HG02970 (cell line): ENCODE data around the gene FBLN2.

Experiments
- ATAC-seq: cut with Tn5 transposase; IDR thresholded peaks from one replicate; pipeline ENCODE4 v1.9.1; 2021; ENCODE audit warnings: mild to moderate bottlenecking, moderate library complexity, moderate number of reproducible peaks; ENCODE audit not compliant: unreplicated experiment, low FRiP score

FBLN2 gene

DNA sequence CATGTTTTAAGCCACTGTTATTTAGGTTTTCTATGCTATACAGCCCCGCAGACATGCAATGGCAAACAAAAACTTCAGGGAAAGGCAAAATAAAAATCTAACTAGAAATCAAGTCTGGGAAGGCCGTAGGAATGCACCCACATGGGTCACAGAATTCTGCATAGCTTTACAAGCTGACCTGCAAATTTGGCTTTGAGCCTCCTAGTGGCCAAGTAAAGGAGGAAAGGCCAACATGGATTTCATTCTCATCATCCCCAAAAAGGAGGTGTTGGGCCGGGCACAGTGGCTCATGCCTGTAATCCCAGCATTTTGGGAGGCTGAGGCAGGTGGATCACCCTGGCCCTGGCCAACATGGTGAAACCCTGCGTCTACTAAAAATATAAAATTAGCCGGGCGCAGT, 124.3 kb downstream of the FBLN2 start:
- no peak for ATAC-seq

DNA sequence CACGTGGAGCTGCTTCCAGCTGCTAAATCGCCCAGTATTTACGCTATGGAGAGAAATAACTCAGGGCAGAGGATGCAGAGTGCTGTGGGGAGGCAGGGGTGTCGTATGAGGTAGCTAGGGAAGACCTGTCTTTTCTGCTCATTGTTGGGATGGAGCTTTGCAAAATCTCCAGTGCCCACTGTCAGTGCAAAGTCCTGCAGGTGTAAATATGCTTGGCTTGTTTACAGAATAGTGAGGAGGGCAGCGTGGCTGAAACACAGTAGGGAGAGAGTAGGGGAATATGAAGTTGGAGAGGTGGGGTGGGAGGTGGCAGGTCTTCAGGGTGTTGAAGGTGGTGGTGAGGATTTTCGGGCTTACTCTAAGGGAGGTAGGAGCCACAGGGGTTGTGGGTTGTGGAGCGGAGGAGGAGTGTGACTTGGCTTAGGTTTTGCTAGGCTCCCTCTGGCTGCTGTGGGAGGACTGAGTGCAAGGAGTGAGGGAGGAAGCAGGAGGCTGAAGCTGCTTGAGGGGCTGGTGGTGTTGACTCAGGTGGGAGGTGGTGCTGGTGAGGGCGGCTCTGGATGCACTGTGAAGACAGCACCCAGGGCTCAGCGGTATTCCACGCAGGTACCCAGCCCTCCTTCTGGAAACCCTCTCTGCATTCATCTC, 125.7 kb downstream of the FBLN2 start:
- no peak for ATAC-seq

DNA sequence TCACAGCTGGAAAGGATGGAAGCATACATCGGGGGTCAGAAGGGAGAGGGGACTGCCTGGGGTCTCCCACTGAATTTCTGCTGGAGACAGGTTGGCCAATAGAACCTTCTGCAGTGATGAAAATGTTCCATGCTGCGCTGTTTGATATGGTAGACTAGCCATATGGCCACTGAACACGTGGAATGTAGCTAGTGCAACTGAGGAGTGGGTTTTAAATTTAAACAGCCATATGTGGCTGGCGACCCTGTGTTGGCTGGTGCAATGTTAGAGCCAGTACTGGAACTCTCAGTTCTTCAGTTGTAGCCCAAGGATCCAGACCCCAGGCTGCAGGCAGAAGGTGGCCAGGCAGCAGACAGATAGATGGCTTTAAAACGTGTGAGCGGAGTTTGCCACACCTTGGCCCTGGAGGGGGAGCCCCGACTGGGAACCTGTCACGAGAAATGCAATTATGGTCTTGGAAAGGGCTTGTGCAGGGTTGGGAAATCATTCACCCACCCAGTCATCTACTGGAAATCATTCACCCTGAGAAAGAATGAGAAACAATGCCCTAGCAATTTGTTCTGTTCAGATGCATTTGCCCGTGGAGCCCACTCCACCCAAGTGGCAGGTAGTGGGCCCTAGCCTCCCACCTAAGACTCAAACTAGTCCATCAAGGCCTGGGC, 127.6 kb downstream of the FBLN2 start:
- no peak for ATAC-seq

DNA sequence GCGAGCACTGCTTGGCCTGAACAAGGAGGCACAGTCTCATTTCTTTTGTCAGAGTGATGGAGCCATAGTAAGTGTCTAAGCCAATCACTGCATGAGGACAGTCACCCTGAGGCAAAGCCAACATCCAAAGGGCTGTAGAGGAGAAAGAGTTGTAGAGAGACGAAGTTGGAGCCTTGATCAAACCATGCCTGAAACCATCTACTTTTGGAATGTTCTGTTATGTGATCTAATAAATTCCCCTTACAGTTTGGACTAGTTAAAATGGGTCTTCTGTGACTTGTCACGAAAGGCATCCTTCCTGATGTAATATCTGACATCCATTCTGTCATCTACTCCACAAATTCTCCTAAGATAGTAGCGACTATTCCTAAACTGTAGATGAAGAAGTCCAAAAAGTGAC, 128.3 kb downstream of the FBLN2 start:
- ATAC-seq, result no peak

DNA sequence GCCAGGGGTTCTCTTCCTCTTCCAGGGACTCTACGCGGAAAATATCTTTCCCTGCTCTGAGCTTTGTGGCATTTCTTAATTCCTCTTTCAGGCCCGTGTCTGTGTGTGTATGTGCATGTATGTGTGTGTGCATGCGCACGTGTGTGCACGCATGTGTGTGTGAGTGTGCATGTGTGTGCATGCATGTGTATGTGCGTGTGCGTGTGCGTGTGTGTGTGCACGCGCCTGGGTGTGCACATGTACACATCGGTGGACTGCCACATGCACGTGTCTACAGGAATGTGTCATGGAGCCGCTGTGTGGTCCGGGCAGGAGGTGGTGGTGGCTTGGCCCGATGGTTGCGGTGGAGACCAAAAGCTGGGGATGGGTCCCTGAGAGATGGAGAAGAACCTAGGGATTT, 133.0 kb downstream of the FBLN2 start:
- ATAC-seq, result no peak

DNA sequence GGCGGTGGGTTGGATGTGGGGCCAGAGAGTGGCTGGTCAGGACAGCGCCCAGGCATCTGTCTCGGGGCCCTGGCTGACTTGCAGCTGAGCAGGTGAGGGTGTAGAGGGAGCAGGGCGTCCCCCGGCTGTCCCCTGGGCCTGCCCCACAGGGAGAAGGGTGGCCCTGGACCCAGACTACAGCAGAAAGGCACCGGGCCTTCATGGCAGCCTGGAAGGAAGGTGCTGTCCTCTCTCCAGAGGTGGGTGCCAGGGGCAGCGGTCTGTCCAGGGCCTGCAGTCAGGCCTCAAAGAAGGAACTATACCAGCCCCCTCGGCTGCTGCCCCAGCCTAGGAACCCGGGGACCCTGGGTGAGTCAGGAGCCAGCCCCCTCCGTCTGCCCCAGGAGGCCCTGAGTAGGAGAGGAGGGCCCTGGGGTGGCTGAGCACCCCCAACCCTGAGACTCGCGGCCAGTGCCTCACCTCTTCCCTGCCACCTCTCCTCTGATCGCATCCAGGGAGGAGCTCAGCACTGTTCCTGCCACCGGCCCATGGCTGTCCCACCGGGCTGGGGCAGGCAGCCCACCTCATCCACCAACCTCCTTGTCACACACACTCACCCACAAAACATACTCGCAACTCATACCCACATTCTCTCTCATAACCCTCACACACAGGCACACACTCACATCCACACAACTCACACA, 133.5 kb downstream of the FBLN2 start:
- no peak for ATAC-seq

DNA sequence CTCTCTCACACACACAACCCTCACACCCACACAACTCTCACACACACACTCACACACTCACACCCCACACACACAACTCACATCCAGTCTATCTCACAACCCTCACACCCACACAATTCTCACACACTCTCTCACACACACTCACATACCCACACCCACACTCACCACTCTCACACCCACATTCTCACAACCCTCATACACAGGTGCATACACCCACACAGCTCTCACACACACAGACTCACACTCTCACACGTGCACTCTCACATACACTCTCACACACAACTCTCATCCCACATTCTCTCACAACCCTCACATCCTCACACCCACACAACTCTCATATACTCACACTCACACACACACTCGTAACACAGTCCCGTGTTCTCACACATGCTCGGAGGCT, 134.4 kb downstream of the FBLN2 start:
- no peak for ATAC-seq

DNA sequence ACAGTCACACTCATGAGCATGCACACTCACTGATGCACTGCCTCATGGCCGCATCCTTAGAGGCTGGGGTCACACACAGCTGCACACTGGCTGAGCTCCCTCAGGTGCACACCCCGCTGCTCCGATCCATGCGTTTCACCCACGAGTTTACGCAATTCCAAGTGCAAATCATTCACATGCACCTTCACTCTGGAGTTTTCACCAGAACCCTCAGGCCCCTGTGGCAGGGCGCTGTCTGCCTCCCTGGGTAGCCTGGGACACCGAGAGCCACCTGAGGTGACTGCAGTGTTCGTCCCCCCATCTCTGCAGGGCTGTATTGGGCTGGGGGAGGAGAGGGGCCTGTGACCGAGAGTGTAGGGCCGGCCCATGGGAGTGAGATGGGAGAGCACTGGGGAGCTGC, 134.8 kb downstream of the FBLN2 start:
- no peak for ATAC-seq

DNA sequence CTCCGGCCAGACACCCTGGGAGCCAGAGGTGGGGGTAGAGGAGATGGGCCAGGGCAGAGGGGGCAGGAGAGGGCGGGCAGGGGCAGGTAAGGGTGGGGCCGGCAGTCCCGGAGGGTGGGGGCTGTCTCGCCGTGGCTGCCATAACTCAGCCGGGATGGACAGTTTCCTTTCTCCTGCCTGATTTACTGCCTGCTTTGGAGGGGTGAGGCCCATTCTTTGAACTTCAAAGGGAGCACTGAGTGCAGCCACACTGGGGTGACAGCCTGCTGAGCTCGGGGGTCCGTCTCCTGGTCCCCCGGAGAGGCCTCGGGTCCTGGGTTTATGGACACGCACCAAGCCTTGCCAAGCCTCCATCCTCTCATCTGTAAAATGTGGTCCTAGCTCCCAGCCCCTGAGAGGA, 135.4 kb downstream of the FBLN2 start:
- ATAC-seq, result no peak

DNA sequence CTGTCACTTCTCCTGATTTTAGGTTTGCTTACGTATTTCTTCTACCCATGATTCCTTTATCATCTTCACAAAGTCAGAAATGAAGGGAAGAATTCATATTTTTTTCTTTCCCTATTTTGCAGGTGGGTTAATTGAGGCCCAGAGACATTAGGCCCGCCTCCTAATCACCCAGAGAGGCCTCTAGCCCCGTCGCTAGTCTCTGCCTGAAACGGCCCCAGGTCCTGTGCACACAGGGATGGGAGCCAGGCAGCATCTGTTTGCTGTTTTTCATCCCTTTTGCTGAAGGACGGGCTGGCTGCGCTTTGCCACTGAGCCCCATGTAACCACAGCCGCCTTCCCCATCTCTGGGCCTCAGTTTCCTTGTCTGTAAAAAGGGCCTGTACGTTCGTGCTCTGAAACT, 135.9 kb downstream of the FBLN2 start:
- no peak for ATAC-seq

DNA sequence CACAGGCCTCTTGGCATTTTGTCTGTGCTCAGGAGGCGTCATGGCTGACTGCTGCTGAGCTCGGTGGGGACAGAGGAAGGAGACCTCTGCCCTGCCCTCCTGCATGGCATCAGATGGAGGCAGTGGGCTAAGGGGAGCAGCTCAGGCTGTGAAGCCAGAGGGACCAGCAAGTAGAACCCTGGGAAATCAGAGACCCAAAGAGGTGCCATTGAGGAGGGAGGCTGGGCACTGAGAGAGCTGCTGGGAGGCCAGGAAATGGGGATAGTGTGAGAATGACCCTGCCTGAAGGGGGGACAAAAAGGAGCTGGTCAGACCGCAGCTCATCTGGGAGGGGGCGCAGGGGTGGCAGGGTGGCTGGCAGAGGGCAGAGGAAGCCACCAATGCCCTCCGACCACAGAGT, 136.8 kb downstream of the FBLN2 start:
- ATAC-seq, result no peak

DNA sequence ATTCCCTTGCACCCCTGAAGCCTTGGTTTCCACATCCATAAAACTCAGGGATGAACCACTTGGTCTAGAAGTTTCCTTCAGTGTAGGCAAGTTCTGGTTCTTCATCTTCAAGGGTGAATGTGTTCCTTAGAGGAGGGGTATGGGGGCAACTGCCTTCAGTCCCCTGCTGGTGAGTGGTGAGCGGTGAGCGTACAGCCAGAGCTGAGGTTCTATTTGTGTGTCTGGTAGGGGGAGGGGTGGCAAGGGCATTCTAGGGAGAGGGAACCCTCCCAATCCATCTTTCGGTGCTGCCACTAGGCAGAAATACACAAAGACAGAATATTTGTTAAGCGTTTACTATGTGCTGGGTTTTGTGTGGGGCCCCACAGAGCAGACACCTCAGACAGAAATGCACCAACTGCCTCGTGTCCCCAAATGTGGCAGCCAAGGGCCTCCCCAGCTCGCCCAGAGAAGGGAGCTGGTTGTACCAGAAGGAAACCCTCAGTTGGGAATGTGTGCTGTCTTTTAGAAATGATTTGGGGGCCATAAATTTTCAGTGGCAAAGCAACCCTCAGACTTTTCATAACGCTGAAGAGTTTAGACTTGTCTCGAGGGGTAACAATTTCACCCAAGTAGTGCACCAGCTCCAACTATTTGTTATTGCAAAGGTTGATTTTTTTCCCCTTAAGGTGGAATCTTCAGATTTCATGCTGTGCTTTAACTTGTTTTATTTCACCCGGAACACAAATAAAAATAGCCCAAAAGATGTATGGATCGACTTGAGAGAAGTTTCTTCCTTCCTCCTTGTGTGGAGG, 137.6 kb downstream of the FBLN2 start:
- no peak for ATAC-seq

DNA sequence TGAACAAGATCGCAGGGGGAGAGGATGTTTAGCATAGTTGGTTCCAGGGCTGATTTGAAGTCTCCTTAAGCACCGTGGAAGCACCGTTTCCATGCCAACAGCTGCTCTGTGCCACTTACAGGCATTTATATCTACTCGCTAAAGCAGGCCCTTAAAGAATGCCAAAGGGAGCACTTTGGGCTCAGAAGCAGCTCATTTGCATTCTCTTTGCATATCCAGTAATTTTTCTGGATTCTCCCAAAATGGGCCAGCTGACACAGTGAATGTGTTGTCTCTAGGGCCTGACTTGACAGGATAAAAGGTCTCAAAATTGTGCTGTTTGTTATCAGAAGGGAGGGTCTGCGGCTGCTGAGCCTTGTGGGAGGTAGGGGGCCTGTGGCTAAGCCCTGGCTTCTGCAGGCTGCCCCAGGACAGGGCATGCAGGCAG, 138.6 kb downstream of the FBLN2 start:
- ATAC-seq, result no peak
